ENCODE results near the gene PCDHA7. TPM values are rescaled to one million over a fixed set of nuclear protein-coding genes. Genes with fewer than 3 reads are reported as not detected.
"Not testable (repeated sequence)": the region's sequence is repeated elsewhere in the genome, so short reads cannot be mapped to it uniquely, and the experiment has no call there.

Gene PCDHA7
- polyA plus RNA-seq, 1 experiment: 0.44 TPM

DNA sequence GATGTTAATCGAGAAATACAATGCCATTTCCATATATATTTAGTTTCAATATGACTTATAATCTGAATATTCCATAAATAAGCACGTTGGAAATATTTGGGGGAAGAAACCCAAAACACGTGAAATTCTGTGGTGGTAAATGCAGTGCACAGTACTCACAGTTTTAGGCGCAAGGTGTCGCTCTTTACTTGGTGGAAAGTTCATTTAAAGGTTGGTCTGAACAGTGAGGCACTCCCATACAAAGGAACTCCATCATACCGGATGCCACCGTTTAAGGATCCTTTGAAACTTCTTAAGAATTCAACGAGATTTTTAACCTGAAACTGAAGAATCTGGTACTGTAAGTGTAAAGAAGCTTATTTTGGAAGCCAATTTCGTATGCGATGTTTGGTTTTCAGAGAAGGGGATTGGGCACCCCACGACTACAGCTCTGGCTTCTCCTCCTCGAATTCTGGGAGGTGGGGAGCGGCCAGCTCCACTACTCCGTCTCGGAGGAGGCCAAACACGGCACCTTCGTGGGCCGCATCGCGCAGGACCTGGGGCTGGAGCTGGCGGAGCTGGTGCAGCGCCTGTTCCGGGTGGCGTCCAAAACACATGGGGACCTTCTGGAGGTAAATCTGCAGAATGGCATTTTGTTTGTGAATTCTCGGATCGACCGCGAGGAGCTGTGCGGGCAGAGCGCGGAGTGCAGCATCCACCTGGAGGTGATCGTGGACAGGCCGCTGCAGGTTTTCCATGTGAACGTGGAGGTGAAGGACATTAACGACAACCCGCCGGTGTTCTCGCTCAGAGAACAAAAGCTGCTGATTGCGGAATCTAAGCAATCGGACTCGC, 34.9 kb downstream of the PCDHA7 start, which contains the start of gene PCDHA11:
PCDHA11 (plus strand) TSS at position 237 of the 834 bp plus-strand sequence; CDS start at position 384, 147 bp downstream.
- ChIA-PET POLR2A (no interaction called here), CTCF (no interaction called here)
- H3K4me3 ChIP-seq (ENCODE audit: low read depth, low read length): no peak within 1 kb of the TSS
- no peaks in the 10 kb centered on the region for H3K27me3 ChIP-seq (ENCODE audit: control insufficient read depth, insufficient read depth, low read length)
- TF ChIP-seq CTCF (IDR thresholded peaks at IDR 0.05; ENCODE audit: insufficient read depth, low read depth, low read length): no peak
- H3K36me3 ChIP-seq (ENCODE audit: control insufficient read depth, insufficient read depth, low read length): no peaks in the 10 kb centered on the region
- DNase-seq (ENCODE audit: low read depth): no peak

DNA sequence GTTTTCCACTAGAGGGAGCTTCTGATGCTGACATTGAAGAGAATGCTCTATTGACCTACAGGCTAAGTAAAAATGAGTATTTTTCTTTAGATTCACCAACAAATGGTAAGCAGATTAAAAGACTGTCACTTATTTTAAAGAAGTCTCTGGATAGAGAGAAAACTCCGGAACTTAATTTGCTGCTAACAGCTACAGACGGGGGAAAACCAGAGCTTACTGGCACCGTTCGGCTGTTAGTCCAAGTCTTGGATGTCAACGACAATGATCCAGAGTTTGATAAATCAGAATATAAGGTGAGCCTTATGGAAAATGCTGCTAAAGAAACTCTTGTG, 35.5 kb downstream of the PCDHA7 start:
- Histone ChIP-seq H3K27me3 (ENCODE audit: control insufficient read depth, insufficient read depth, low read length) (no peaks in the 10 kb centered on the region), H3K36me3 (ENCODE audit: control insufficient read depth, insufficient read depth, low read length) (no peaks in the 10 kb centered on the region), H3K4me3 (ENCODE audit: low read depth, low read length) (no peak overlapping the region)
- POLR2A ChIA-PET: no interaction called here
- DNase-seq (ENCODE audit: low read depth): no peak
- TF ChIP-seq CTCF (IDR thresholded peaks at IDR 0.05; ENCODE audit: insufficient read depth, low read depth, low read length): no peak
- CTCF ChIA-PET: no interaction called here

- CTCF ChIA-PET: no interaction called here
- POLR2A ChIA-PET: no interaction called here
- H3K4me3 ChIP-seq (ENCODE audit: low read depth, low read length): no peak overlapping the region
- H3K27me3 ChIP-seq (ENCODE audit: control insufficient read depth, insufficient read depth, low read length): no peaks in the 10 kb centered on the region
- DNase-seq (ENCODE audit: low read depth): no peak
- no peak for TF ChIP-seq CTCF (IDR thresholded peaks at IDR 0.05; ENCODE audit: insufficient read depth, low read depth, low read length)
- no peaks in the 10 kb centered on the region for H3K36me3 ChIP-seq (ENCODE audit: control insufficient read depth, insufficient read depth, low read length)
These were observed 36.4 kb downstream of the PCDHA7 start for GRCh38 chr5:140870221-140871201.

GRCh38 chr5:140875085-140876065, 41.3 kb downstream of the PCDHA7 start, which contains the start of gene PCDHA12:
Gene PCDHA12, plus strand, starts transcription at chr5:140875308. Its CDS starts 165 bp downstream, at chr5:140875473.
- POLR2A ChIA-PET: no interaction called here
- DNase-seq (ENCODE audit: low read depth): no peak

DNA sequence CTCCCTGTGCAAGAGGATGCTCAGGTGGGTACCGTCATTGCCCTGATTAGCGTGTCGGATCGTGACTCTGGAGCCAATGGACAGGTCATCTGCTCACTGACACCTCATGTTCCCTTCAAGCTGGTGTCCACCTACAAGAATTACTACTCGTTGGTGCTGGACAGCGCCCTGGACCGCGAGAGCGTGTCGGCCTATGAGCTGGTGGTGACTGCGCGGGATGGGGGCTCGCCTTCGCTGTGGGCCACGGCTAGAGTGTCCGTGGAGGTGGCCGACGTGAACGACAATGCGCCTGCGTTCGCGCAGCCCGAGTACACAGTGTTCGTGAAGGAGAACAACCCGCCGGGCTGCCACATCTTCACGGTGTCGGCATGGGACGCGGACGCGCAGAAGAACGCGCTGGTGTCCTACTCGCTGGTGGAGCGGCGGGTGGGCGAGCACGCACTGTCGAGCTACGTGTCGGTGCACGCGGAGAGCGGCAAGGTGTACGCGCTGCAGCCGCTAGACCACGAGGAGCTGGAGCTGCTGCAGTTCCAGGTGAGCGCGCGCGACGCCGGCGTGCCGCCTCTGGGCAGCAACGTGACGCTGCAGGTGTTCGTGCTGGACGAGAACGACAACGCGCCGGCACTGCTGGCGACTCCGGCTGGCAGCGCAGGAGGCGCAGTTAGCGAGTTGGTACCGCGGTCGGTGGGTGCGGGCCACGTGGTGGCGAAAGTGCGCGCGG, 42.6 kb downstream of the PCDHA7 start:
- DNase-seq (ENCODE audit: low read depth); CTCF ChIA-PET; H3K36me3 ChIP-seq (ENCODE audit: control insufficient read depth, insufficient read depth, low read length); POLR2A ChIA-PET; H3K4me3 ChIP-seq (ENCODE audit: low read depth, low read length); H3K27me3 ChIP-seq (ENCODE audit: control insufficient read depth, insufficient read depth, low read length): not testable (repeated sequence)

More at GRCh38 chr5:140875085-140876065, 41.3 kb downstream of the PCDHA7 start, which contains the start of gene PCDHA12:
- Histone ChIP-seq H3K36me3 (ENCODE audit: control insufficient read depth, insufficient read depth, low read length) (no peaks in the 10 kb centered on the region), H3K27me3 (ENCODE audit: control insufficient read depth, insufficient read depth, low read length) (no peaks in the 10 kb centered on the region), H3K4me3 (ENCODE audit: low read depth, low read length) (no peak within 1 kb of the TSS)
- no peak for TF ChIP-seq CTCF (IDR thresholded peaks at IDR 0.05; ENCODE audit: insufficient read depth, low read depth, low read length)
- CTCF ChIA-PET: no interaction called here

All from BJ (cell line).